WTC11 (cell line): Measurements from ENCODE around the gene C3orf49. TPM values are rescaled to one million over a fixed set of nuclear protein-coding genes. Genes with fewer than 3 reads are reported as not detected.

Source experiments
- ATAC-seq: fragments of 200-7000 bp; cut with Tn5 transposase; 2 replicates; pipeline ENCODE4 v1.10.0; 2021; ENCODE audit warnings: mild to moderate bottlenecking, moderate library complexity
- CTCF ChIA-PET: fragments of 300-600 bp; sonication (Branson Sonifier 250); formaldehyde crosslinking; loops from one replicate; lab custom pipeline; 2021; ENCODE audit warnings: antibody characterized with exemption; lab: Charles Lee
- POLR2A ChIA-PET: fragments of 350-600 bp; sonication (Branson Sonifier 250); formaldehyde crosslinking; loops from one replicate; lab custom pipeline; 2021; ENCODE audit warnings: antibody characterized with exemption; lab: Charles Lee
- DNase-seq: peaks from one replicate; pipeline ENCODE4 v3.0.0; 2021; ENCODE audit warnings: low spot score
- H3K27ac Mint-ChIP-seq: 2 replicates; pipeline ENCODE4 v1.8.0; 2021; ENCODE audit warnings: mixed read lengths
- H3K27me3 Mint-ChIP-seq: 2 replicates; pipeline ENCODE4 v1.8.0; 2021; ENCODE audit warnings: low read depth, mild to moderate bottlenecking, moderate library complexity, mixed read lengths
- H3K36me3 Mint-ChIP-seq: 2 replicates; pipeline ENCODE4 v1.8.0; 2021; ENCODE audit warnings: mixed read lengths
- H3K4me1 Mint-ChIP-seq: 2 replicates; pipeline ENCODE4 v1.8.0; 2022; ENCODE audit warnings: mixed read lengths
- H3K4me3 Mint-ChIP-seq: 2 replicates; pipeline ENCODE4 v1.8.0; 2021; ENCODE audit warnings: mild to moderate bottlenecking, moderate library complexity, mixed read lengths
- H3K9me3 Mint-ChIP-seq: 2 replicates; pipeline ENCODE4 v1.8.0; 2021; ENCODE audit warnings: mixed read lengths
- CBFB ChIP-seq: sonication (generic); formaldehyde crosslinking; IDR thresholded peaks from 2 replicates; pipeline ENCODE4 v1.8.1; 2022; ENCODE audit warnings: mild to moderate bottlenecking, low read depth, missing genetic modification reagents
- CREB1 ChIP-seq: sonication (generic); formaldehyde crosslinking; IDR thresholded peaks from 2 replicates; pipeline ENCODE4 v1.8.0; 2023; ENCODE audit warnings: mild to moderate bottlenecking, missing genetic modification reagents
- HMGA2 ChIP-seq: fragments of 250-450 bp; sonication (Bioruptor Pico); IDR thresholded peaks from 2 replicates; pipeline ENCODE4 v1.4.0; 2021; ENCODE audit warnings: mild to moderate bottlenecking, moderate library complexity
- RELA ChIP-seq: sonication (generic); formaldehyde crosslinking; IDR thresholded peaks from 2 replicates; pipeline ENCODE4 v1.8.1; 2022; ENCODE audit warnings: missing genetic modification reagents, mild to moderate bottlenecking, borderline replicate concordance
- SMAD3 ChIP-seq: sonication (generic); formaldehyde crosslinking; IDR thresholded peaks from 2 replicates; pipeline ENCODE4 v1.8.0; 2022; ENCODE audit warnings: missing genetic modification reagents, mild to moderate bottlenecking, borderline replicate concordance
- SP1 ChIP-seq: sonication (generic); formaldehyde crosslinking; conservative IDR thresholded peaks from 2 replicates; pipeline ENCODE4 v1.8.1; 2022; ENCODE audit warnings: missing genetic modification reagents
- TEAD1 ChIP-seq: sonication (generic); formaldehyde crosslinking; IDR thresholded peaks from 2 replicates; pipeline ENCODE4 v1.8.0; 2022; ENCODE audit warnings: mild to moderate bottlenecking, missing genetic modification reagents
- TEAD4 ChIP-seq: sonication (generic); formaldehyde crosslinking; IDR thresholded peaks from 2 replicates; pipeline ENCODE4 v1.8.0; 2022; ENCODE audit warnings: mild to moderate bottlenecking, missing genetic modification reagents
- ZNF232 ChIP-seq: sonication (generic); formaldehyde crosslinking; IDR thresholded peaks from 2 replicates; pipeline ENCODE4 v1.8.0; 2022; ENCODE audit warnings: mild to moderate bottlenecking, missing genetic modification reagents
- total RNA-seq: library from RNA; stranded (reverse); gene quantifications from 3 replicates; pipeline ENCODE4 v1.2.3, GENCODE V29; 2021
- TF ChIP-seq, protein P1 (sequence below): sonication (generic); formaldehyde crosslinking; IDR thresholded peaks from 2 replicates; pipeline ENCODE4 v1.8.1; 2023; ENCODE audit warnings: mild to moderate bottlenecking, moderate library complexity, missing genetic modification reagents
- TF ChIP-seq, protein P2 (sequence below): fragments of 250-450 bp; sonication (Bioruptor Pico); IDR thresholded peaks from 2 replicates; pipeline ENCODE4 v1.9.0; 2021; ENCODE audit warnings: mild to moderate bottlenecking, borderline replicate concordance
- TF ChIP-seq, protein P3 (sequence below): sonication (generic); formaldehyde crosslinking; IDR thresholded peaks from 2 replicates; pipeline ENCODE4 v1.8.1; 2022; ENCODE audit warnings: low read depth, missing genetic modification reagents, borderline replicate concordance
- TF ChIP-seq, protein P4 (sequence below): sonication (generic); formaldehyde crosslinking; IDR thresholded peaks from 2 replicates; pipeline ENCODE4 v1.8.1; 2023; ENCODE audit warnings: mild to moderate bottlenecking, missing genetic modification reagents, borderline replicate concordance
- TF ChIP-seq, protein P5 (sequence below): sonication (generic); formaldehyde crosslinking; IDR thresholded peaks from 2 replicates; pipeline ENCODE4 v1.8.1; 2023; ENCODE audit warnings: mild to moderate bottlenecking, missing genetic modification reagents, moderate library complexity

C3orf49 gene
- total RNA-seq, 1 experiment from 2014 or later = not detected

DNA sequence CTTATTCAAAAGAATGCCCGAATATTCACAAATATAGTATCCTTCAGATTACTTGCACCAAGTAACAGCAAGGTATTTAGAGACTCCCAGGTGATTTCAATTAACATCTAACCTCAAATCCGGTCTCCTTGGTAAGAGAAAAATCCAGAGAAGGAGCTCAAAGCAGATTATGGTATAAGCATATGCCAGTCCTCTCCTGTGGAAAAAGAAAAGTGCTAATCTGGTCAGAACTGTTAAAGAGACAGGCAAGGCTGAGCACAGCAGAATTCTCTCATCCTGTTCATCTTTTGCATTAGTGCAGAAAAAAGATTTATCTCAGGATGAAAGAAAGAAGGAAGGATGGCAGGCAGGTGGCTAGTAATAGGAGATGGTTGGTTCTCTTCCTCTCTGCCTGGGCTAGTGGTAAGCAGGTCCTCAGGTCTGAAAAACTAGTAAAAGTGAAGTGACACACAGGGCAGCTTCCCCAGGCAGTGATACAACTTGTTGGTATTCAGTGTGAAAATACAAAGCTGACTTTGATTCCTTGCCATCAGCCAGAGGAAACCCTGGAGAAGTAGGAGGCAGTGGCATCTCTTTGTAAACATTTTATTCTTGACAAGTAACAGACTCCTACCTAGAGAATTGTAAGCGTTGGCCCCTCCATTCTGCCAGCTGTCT, 58.8 kb downstream of the C3orf49 start:
- Mint-ChIP-seq H3K36me3 (no peaks in the 10 kb centered on the region), H3K4me1 (peaks cover 15% of the 10 kb centered on the region), H3K9me3 (no peaks in the 10 kb centered on the region), H3K27ac (no peak overlapping the region), H3K4me3 (no peak overlapping the region), H3K27me3 (no peaks in the 10 kb centered on the region)
- ATAC-seq (peak; percentile 17; the same call in 1 of the 2 replicates), DNase-seq (no peak)
- ChIA-PET CTCF (interaction anchor here (0.5 to 1.3 kb wide), 3 partner anchors 11 to 27 kb away, joined by 3 to 6 read pairs (median 3); no protein-coding TSS in a partner anchor), POLR2A (no interaction called here)
- TF ChIP-seq TEAD1 (CRISPR knock-in tag) (no peak), SP1 (CRISPR knock-in tag) (no peak), TEAD4 (CRISPR knock-in tag) (no peak), CBFB (CRISPR knock-in tag) (no peak), RELA (no peak), HMGA2 (CRISPR knock-in tag) (no peak), CREB1 (no peak), ZNF232 (CRISPR knock-in tag) (no peak), SMAD3 (CRISPR knock-in tag) (no peak)
- TF ChIP-seq, protein P1, sequence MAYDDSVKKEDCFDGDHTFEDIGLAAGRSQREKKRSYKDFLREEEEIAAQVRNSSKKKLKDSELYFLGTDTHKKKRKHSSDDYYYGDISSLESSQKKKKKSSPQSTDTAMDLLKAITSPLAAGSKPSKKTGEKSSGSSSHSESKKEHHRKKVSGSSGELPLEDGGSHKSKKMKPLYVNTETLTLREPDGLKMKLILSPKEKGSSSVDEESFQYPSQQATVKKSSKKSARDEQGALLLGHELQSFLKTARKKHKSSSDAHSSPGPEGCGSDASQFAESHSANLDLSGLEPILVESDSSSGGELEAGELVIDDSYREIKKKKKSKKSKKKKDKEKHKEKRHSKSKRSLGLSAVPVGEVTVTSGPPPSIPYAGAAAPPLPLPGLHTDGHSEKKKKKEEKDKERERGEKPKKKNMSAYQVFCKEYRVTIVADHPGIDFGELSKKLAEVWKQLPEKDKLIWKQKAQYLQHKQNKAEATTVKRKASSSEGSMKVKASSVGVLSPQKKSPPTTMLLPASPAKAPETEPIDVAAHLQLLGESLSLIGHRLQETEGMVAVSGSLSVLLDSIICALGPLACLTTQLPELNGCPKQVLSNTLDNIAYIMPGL = no peak
- TF ChIP-seq, protein P2, sequence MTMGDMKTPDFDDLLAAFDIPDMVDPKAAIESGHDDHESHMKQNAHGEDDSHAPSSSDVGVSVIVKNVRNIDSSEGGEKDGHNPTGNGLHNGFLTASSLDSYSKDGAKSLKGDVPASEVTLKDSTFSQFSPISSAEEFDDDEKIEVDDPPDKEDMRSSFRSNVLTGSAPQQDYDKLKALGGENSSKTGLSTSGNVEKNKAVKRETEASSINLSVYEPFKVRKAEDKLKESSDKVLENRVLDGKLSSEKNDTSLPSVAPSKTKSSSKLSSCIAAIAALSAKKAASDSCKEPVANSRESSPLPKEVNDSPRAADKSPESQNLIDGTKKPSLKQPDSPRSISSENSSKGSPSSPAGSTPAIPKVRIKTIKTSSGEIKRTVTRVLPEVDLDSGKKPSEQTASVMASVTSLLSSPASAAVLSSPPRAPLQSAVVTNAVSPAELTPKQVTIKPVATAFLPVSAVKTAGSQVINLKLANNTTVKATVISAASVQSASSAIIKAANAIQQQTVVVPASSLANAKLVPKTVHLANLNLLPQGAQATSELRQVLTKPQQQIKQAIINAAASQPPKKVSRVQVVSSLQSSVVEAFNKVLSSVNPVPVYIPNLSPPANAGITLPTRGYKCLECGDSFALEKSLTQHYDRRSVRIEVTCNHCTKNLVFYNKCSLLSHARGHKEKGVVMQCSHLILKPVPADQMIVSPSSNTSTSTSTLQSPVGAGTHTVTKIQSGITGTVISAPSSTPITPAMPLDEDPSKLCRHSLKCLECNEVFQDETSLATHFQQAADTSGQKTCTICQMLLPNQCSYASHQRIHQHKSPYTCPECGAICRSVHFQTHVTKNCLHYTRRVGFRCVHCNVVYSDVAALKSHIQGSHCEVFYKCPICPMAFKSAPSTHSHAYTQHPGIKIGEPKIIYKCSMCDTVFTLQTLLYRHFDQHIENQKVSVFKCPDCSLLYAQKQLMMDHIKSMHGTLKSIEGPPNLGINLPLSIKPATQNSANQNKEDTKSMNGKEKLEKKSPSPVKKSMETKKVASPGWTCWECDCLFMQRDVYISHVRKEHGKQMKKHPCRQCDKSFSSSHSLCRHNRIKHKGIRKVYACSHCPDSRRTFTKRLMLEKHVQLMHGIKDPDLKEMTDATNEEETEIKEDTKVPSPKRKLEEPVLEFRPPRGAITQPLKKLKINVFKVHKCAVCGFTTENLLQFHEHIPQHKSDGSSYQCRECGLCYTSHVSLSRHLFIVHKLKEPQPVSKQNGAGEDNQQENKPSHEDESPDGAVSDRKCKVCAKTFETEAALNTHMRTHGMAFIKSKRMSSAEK (CRISPR knock-in tag) = no peak
- TF ChIP-seq, protein P3, sequence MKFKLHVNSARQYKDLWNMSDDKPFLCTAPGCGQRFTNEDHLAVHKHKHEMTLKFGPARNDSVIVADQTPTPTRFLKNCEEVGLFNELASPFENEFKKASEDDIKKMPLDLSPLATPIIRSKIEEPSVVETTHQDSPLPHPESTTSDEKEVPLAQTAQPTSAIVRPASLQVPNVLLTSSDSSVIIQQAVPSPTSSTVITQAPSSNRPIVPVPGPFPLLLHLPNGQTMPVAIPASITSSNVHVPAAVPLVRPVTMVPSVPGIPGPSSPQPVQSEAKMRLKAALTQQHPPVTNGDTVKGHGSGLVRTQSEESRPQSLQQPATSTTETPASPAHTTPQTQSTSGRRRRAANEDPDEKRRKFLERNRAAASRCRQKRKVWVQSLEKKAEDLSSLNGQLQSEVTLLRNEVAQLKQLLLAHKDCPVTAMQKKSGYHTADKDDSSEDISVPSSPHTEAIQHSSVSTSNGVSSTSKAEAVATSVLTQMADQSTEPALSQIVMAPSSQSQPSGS (CRISPR knock-in tag) = no peak
- TF ChIP-seq, protein P4, sequence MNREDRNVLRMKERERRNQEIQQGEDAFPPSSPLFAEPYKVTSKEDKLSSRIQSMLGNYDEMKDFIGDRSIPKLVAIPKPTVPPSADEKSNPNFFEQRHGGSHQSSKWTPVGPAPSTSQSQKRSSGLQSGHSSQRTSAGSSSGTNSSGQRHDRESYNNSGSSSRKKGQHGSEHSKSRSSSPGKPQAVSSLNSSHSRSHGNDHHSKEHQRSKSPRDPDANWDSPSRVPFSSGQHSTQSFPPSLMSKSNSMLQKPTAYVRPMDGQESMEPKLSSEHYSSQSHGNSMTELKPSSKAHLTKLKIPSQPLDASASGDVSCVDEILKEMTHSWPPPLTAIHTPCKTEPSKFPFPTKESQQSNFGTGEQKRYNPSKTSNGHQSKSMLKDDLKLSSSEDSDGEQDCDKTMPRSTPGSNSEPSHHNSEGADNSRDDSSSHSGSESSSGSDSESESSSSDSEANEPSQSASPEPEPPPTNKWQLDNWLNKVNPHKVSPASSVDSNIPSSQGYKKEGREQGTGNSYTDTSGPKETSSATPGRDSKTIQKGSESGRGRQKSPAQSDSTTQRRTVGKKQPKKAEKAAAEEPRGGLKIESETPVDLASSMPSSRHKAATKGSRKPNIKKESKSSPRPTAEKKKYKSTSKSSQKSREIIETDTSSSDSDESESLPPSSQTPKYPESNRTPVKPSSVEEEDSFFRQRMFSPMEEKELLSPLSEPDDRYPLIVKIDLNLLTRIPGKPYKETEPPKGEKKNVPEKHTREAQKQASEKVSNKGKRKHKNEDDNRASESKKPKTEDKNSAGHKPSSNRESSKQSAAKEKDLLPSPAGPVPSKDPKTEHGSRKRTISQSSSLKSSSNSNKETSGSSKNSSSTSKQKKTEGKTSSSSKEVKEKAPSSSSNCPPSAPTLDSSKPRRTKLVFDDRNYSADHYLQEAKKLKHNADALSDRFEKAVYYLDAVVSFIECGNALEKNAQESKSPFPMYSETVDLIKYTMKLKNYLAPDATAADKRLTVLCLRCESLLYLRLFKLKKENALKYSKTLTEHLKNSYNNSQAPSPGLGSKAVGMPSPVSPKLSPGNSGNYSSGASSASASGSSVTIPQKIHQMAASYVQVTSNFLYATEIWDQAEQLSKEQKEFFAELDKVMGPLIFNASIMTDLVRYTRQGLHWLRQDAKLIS (CRISPR knock-in tag) = no peak
- TF ChIP-seq, protein P5, sequence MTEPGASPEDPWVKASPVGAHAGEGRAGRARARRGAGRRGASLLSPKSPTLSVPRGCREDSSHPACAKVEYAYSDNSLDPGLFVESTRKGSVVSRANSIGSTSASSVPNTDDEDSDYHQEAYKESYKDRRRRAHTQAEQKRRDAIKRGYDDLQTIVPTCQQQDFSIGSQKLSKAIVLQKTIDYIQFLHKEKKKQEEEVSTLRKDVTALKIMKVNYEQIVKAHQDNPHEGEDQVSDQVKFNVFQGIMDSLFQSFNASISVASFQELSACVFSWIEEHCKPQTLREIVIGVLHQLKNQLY (CRISPR knock-in tag) = no peak
